NB4 (cell line): Measurements from ENCODE around the gene DUSP10.
A peak's percentile ranks its signal among the peaks of the same experiment; 100 is the strongest.

Source experiments
- DNase-seq: peaks from one replicate; pipeline ENCODE4 v3.0.0; 2010; ENCODE audit warnings: low read depth
- H3K4me3 ChIP-seq: one replicate; pipeline ENCODE4 v1.5.1; 2011; ENCODE audit warnings: mild to moderate bottlenecking, low read depth, low read length, moderate library complexity
- MAX ChIP-seq: IDR thresholded peaks from 2 replicates; pipeline ENCODE4 v1.6.1; 2011; ENCODE audit warnings: low read depth, low read length
- MYC ChIP-seq: IDR thresholded peaks from 2 replicates; pipeline ENCODE4 v1.6.1; 2011; ENCODE audit warnings: low read depth, low read length
- POLR2A ChIP-seq: IDR thresholded peaks from 2 replicates; pipeline ENCODE4 v1.6.1; 2011; ENCODE audit warnings: mild to moderate bottlenecking; ENCODE audit not compliant: insufficient read length; ENCODE audit errors: extremely low read depth
- TF ChIP-seq, protein P1 (sequence below): IDR thresholded peaks from one replicate; pipeline ENCODE4 v1.5.1; 2012; ENCODE audit warnings: low read depth, low read length

DUSP10 gene

DNA sequence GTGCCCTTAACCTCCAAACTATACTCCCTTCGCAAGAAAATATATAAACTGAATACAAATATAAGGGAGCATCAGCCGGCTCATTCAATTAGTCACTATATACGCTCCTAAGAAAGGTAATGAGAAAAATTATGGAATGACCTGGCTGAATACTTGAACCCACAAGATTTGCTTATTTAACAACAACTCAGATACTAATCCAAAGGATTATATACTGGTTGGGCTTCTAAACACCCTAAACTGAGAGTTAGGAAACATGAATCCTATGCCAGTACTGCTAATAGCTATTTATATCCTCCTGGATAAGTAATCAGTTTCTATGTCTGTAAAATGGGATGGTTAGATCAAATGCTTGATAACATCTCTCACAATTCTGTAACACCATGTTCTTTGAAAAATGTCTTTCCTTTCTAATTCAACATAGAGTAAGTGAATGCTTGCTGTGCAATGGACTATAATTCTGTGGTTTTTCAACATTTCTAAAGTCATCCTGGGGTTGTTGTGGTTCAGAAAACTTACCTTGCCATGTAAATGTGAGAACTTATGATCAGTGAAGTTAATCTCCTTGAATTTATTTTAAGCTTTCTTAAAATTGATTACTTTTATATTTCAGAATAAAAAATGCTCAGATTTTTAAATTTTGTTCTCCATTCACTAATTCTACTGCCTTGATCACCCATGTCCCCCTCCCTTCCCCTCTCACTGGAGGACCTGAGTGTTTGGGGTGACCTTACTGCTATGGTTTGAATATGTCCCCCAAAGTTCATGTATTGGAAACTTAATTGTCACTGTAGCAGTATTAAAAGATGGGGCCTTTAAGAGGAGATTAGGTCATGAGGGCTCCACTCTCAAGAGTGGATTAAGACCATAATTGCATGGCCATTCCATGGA lies 14.5 kb downstream of the DUSP10 start:
- no peak overlapping the region for H3K4me3 ChIP-seq

GRCh38 chr1:221725735-221726672 lies 15.9 kb downstream of the DUSP10 start:
- peak; percentile 79 for DNase-seq
- H3K4me3 ChIP-seq = peak overlapping the region; percentile 26
- no peak for TF ChIP-seq MAX
- TF ChIP-seq, protein P1, sequence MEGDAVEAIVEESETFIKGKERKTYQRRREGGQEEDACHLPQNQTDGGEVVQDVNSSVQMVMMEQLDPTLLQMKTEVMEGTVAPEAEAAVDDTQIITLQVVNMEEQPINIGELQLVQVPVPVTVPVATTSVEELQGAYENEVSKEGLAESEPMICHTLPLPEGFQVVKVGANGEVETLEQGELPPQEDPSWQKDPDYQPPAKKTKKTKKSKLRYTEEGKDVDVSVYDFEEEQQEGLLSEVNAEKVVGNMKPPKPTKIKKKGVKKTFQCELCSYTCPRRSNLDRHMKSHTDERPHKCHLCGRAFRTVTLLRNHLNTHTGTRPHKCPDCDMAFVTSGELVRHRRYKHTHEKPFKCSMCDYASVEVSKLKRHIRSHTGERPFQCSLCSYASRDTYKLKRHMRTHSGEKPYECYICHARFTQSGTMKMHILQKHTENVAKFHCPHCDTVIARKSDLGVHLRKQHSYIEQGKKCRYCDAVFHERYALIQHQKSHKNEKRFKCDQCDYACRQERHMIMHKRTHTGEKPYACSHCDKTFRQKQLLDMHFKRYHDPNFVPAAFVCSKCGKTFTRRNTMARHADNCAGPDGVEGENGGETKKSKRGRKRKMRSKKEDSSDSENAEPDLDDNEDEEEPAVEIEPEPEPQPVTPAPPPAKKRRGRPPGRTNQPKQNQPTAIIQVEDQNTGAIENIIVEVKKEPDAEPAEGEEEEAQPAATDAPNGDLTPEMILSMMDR = no peak
- no peak for TF ChIP-seq MYC
- no peak for TF ChIP-seq POLR2A

More for the DNA sequence above, 14.5 kb downstream of the DUSP10 start:
- DNase-seq = no peak
- TF ChIP-seq MAX = no peak
- no peak for TF ChIP-seq POLR2A
- TF ChIP-seq MYC = no peak
- TF ChIP-seq, protein P1 = no peak

DNA sequence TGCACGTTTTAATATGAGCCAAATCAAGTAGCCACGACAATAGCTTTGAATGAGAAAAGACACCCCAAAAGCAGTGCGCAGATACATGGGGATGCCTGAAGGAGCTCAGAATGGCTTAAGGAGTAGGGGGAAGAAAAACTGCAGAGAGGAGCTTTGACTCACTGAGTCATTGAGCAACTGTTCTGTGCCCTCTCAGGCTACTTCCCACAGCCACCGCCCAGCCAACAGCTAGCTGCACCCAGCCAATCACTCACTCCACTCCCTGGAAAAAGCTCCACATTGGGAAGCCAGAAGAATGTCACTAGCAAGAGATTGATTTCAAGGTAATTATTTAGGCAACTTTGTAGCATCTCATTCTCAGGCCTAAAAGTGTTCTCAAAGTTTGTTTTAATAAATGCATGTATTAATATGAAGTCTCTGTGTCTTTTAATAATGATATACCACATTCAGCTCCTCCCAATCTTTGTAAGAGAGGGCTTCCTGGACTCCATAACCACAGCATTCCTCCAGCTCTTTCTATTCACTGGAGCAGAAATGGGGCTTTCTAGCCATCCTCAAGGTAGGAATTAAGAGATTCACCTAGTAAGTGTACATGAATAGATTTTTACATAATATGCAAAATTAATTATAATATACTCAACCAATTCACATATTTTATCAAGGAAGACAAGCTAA lies 16.8 kb downstream of the DUSP10 start:
- TF ChIP-seq POLR2A = no peak
- TF ChIP-seq, protein P1 = no peak
- TF ChIP-seq MAX = no peak
- TF ChIP-seq MYC = no peak
- no peak overlapping the region for H3K4me3 ChIP-seq
- peak; percentile 78 for DNase-seq

DNA sequence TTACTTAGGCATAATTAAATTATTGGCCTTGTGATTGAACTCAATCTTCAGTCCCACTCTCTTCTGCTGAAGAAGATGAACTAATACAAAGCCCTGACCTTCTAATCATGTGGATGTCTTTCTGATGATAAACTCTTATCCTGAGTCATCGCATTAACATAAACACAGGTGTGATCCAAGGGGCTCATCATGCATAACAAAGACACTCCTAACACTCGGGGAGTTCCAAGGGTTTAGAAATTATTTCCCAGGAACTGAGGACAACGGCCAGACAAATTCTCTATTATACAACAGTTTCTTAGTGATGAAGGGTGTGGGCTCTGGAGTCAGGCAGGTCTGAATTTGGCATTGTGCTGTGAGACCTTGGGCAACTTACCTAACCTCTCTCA lies 18.0 kb downstream of the DUSP10 start:
- no peak for DNase-seq
- TF ChIP-seq POLR2A (no peak), MYC (no peak), MAX (no peak)
- TF ChIP-seq, protein P1 = no peak
- H3K4me3 ChIP-seq = no peak overlapping the region

DNA sequence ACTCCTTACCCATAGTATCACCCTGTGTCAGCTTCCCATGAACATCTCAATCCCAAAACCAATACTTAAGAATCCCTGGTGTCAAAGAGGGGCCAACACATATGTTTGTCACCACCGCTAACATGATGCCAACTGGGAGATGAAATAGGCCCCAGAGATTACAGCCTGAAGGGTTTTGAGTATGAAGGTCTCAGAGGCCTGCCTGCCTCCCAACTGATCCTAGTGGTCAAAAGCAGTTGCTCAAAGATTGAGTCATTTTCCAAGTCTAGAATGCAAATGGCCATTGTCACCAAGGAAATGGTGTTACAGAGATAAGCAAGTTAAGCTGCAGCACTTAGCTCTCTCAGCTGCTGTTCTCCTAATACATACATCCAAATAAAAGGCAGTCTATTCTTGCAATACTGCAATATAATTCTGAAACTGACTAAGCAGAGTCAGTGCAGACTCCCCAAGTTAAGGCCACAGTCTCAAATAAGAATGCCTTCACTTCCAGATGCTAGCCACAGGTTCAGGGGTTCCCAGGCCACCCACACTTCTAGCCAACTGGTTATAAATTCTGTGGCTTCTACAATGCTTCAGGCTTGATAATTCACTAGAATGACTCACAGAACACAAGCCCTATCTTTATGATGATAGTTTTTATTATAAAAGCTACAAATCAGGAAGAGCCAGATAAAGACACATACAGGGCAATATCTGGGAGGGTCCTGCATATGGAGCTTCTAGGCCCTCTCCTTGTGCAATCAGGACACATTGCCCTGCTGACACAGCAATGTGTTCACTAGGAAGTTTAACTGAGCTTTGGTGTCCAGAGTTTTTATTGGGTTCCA lies 18.7 kb downstream of the DUSP10 start:
- TF ChIP-seq POLR2A (no peak), MAX (no peak), MYC (no peak)
- TF ChIP-seq, protein P1 = no peak
- peak; percentile 81 for DNase-seq
- no peak overlapping the region for H3K4me3 ChIP-seq
